ENCODE results near the gene NPAS3.

DNA sequence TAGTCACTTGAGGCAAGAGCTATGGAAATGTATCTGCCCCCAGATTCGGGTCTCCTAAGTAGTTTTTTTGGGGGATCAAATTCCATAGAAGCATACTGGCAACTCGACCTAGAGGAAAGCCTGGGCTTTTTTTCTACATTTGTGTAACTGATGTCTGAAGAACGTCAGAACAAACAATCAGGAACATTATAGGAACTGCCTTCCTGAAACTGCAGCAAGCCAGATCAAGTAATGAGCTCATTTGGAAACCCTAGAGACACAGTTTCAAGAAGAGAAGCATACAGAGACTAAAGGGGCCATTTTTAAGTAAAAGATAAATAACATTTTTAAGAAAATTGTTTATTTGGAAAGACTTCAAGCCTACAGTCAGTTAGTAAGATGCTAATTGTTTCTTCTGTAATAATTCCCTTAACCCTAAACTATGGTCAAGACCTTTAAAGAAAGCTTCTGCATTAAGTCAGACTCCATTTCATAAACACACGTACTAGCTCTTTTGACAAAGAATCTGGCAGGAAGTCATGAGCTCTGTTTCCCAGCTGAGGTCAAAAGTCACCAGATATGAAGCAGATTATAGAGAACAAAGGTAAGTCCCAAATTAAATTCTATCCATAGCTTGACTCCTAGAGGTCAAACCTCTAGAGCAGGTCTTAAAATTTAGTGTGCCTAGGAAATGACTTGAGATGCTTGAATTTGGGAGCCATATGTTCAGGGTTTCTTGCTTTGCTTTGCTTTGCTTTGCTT, 899.4 kb downstream of the NPAS3 start:
- TF ChIP-seq, protein P1, sequence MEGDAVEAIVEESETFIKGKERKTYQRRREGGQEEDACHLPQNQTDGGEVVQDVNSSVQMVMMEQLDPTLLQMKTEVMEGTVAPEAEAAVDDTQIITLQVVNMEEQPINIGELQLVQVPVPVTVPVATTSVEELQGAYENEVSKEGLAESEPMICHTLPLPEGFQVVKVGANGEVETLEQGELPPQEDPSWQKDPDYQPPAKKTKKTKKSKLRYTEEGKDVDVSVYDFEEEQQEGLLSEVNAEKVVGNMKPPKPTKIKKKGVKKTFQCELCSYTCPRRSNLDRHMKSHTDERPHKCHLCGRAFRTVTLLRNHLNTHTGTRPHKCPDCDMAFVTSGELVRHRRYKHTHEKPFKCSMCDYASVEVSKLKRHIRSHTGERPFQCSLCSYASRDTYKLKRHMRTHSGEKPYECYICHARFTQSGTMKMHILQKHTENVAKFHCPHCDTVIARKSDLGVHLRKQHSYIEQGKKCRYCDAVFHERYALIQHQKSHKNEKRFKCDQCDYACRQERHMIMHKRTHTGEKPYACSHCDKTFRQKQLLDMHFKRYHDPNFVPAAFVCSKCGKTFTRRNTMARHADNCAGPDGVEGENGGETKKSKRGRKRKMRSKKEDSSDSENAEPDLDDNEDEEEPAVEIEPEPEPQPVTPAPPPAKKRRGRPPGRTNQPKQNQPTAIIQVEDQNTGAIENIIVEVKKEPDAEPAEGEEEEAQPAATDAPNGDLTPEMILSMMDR (IDR thresholded peaks at IDR 0.05 in 2 of 3, conservative IDR thresholded peaks at IDR 0.05 in 1 of 3; ENCODE audit: borderline replicate concordance in 1 of 3, insufficient read depth in 1 of 3, low read depth in 2 of 3, low read length in 2 of 3) = no peak
- TF ChIP-seq, protein P2, sequence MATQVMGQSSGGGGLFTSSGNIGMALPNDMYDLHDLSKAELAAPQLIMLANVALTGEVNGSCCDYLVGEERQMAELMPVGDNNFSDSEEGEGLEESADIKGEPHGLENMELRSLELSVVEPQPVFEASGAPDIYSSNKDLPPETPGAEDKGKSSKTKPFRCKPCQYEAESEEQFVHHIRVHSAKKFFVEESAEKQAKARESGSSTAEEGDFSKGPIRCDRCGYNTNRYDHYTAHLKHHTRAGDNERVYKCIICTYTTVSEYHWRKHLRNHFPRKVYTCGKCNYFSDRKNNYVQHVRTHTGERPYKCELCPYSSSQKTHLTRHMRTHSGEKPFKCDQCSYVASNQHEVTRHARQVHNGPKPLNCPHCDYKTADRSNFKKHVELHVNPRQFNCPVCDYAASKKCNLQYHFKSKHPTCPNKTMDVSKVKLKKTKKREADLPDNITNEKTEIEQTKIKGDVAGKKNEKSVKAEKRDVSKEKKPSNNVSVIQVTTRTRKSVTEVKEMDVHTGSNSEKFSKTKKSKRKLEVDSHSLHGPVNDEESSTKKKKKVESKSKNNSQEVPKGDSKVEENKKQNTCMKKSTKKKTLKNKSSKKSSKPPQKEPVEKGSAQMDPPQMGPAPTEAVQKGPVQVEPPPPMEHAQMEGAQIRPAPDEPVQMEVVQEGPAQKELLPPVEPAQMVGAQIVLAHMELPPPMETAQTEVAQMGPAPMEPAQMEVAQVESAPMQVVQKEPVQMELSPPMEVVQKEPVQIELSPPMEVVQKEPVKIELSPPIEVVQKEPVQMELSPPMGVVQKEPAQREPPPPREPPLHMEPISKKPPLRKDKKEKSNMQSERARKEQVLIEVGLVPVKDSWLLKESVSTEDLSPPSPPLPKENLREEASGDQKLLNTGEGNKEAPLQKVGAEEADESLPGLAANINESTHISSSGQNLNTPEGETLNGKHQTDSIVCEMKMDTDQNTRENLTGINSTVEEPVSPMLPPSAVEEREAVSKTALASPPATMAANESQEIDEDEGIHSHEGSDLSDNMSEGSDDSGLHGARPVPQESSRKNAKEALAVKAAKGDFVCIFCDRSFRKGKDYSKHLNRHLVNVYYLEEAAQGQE (IDR thresholded peaks at IDR 0.05; ENCODE audit: low read depth) = no peak
- no peak for TF ChIP-seq POLR2A (IDR thresholded peaks at IDR 0.05; ENCODE audit: borderline replicate concordance, extremely low read depth, insufficient read depth, insufficient read length)
- TF ChIP-seq, protein P3, sequence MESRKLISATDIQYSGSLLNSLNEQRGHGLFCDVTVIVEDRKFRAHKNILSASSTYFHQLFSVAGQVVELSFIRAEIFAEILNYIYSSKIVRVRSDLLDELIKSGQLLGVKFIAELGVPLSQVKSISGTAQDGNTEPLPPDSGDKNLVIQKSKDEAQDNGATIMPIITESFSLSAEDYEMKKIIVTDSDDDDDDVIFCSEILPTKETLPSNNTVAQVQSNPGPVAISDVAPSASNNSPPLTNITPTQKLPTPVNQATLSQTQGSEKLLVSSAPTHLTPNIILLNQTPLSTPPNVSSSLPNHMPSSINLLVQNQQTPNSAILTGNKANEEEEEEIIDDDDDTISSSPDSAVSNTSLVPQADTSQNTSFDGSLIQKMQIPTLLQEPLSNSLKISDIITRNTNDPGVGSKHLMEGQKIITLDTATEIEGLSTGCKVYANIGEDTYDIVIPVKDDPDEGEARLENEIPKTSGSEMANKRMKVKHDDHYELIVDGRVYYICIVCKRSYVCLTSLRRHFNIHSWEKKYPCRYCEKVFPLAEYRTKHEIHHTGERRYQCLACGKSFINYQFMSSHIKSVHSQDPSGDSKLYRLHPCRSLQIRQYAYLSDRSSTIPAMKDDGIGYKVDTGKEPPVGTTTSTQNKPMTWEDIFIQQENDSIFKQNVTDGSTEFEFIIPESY (IDR thresholded peaks at IDR 0.05; ENCODE audit: extremely low read depth, insufficient replicate concordance, low read length) = no peak
